NCI-H510A (cell line): Measurements from ENCODE around the gene RPS6KA4.

Experiments used
- DNase-seq: peaks from one replicate; lab custom pipeline; 2025; lab: John Stamatoyannopoulos, UW

RPS6KA4 gene

GRCh38 chr11:64348383-64349024 lies 10.5 kb upstream of the RPS6KA4 start:
- no peak for DNase-seq

GRCh38 chr11:64349025-64349387 lies 10.0 kb upstream of the RPS6KA4 start:
- DNase-seq = no peak

DNA sequence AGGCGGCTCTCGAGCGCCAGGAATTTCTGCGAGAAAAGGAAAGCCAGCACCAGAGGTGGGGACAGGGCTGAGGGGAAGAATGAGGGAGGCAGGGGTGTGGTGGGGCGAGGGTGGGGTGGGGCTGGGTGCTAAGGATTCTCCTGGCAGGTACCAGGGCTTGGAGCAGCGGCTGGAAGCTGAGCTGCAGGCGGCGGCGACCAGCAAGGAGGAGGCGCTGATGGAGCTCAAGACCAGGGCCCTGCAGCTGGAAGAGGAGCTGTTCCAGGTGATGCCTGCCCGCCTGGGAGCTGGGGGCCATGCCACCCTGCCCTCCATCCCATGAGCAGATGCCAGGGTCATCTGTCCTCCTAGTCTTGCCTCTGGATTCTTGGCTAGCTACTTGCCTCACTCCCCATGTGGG lies 9.6 kb upstream of the RPS6KA4 start:
- DNase-seq = no peak

DNA sequence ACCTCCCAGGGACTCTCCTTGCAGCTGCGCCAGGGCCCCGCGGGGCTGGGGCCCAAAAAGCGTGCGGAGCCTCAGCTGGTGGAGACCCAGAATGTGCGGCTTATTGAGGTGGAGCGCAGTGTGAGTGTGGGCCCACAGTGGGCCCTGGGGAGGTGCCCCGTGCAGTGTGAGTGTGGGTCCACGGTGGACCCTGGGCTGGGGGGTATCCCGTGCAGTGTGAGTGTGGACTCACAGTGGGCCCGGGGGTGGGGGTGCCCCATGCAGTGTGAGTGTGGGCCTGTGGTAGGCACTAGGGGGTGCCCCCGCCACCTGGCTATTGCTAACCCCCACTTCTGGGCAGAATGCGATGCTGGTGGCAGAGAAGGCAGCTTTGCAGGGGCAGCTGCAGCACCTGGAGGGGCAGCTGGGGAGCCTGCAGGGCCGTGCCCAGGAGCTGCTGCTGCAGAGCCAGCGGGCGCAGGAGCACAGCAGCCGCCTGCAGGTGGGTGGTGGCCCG lies 7.8 kb upstream of the RPS6KA4 start:
- no peak for DNase-seq

- peak; percentile 69 for DNase-seq
These were observed 6.6 kb upstream of the RPS6KA4 start for GRCh38 chr11:64352099-64352994.

- DNase-seq = peak; percentile 72
These were observed 5.8 kb upstream of the RPS6KA4 start for GRCh38 chr11:64352995-64353714.

DNA sequence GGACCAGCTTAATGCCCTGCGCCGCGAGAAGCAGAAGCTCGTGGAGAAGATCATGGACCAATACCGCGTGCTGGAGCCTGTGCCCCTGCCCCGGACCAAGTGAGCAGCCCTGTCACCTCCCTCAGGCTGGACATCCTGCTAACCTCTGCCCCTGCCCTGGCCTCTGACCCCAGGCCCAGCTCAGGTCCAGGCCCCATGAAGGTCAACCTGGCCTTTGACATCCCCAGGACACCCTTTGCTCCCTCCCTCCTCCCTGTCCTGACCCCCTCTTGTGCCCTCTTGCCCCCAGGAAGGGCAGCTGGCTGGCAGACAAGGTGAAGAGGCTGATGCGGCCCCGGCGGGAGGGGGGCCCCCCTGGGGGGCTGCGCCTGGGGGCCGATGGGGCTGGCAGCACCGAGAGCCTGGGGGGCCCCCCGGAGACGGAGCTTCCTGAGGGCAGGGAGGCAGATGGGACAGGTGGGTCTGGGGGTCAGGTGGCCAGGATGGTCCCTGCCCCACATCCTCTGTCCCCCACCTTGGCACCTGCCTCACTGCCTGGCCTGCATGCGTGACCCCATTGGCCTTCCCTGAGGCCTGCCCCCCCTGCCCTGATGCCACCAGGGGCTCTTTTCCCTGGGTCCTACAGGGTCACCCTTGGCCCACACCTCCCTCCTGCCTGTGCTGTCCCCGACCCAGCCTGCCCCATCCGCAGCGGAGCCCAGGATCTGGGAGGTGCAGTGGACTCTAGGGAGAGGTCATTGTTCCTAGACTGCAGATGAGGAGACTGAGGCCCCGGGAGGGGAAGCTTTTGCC lies 5.1 kb upstream of the RPS6KA4 start:
- no peak for DNase-seq

DNA sequence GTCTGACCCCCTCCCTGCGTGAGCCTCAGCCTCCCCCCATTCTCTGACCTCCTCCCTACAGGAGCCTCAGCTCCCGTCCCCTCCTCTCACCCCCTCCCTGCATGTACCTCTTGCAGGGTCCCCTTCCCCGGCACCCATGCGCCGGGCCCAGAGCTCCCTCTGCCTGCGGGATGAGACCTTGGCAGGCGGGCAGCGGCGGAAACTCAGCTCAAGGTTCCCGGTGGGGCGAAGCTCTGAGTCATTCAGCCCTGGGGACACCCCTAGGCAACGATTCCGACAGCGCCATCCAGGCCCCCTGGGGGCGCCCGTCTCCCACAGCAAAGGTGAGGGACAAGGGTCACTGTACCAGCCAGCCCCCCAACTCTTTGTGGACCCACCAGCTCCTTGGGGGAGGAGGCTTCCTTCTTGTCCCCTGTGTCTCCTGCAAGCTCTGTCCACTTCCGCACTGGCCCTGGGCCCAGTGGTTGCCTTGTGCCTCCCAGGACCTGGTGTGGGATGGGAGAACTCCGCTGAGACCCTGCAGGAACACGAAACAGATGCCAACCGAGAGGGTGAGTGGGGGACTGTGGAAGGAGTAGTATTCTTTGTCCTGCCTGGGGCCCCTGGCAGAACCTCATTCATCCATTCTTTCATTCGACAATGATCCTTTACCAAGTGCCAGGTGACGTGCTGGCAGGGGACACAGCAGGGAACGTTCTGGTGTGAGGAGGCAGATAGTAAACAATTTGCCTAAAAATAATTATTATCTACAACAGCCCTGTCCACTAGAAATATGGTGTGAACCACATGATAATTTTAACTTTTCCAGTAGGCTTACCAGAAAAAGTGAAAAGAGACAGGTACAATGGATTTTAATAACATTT lies 3.7 kb upstream of the RPS6KA4 start:
- peak; percentile 63 for DNase-seq

DNA sequence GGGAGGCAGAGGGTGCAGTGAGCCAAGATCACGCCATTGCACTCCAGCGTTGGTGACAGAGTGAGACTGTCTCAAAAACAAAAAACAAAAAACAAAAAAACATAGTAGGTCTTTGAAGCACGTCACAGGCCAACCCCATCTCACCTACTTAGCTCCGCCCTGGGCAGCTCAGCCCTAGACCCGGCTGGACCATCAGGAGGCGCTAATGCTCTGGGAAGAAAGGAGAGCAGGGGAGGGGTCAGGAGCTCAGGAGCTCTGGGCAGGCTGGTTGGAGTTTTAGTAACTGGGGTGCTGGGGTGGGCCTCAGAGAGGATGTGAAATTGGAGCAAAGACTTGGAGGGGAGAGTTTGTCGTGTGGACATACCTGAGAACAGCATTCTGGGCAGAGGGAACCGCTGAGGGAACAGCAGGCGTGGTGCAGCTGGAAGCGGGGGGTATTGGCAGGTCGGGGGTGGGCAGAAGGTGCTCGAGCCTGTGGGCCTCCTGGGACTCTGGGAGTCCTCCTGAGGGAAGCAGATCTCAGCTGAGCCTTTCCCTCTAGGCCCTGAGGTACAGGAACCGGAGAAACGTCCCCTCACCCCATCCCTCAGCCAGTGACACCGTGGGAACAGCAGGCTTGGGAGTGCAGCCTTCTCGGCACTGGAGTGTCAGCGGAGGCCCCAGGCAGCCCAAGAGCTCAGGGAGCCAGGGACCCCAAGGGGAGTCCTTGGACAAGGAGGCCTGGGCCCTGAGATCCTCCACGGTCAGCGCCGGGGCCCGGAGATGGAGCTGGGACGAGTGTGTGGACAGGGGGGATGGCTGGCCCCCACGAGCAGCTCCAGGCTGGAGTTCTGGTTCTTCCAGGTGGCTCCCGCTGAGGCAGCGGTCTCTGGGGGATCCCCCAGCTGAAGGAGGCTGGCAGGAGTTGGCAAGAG lies 2.2 kb upstream of the RPS6KA4 start:
- no peak for DNase-seq

- no peak for DNase-seq
These were observed 1.5 kb upstream of the RPS6KA4 start for GRCh38 chr11:64357446-64357845.

DNA sequence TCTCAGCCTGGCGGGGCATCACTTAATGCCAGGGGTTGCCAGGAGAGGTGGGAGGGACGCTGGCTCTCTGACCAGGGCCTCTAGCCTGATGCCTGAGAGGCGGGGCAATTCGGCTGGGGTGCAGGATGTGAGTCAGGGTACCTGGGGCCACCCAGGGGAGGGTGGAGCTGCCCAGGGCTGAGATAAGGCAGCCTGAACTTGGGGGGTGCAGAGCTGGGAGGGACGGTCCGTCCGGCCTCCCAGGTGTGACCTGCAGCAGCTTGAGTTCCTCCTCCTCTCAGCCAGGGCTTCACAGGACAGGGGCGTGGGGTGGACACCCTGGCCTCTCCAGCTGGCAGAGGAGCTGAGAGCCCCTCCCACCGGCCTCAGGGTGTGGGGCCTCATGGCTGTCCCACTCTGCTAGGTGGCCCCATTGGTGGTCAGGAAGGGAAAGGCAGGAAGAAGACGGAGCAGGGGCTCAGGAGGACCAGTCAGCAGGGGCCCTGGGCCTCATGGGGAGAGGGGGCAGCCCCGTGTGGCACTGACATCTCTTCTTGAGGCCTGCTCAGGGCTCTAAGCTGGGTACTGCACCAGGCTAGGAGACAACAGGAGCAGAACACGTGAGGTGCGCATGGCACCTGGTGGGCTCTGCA lies 942 bp upstream of the RPS6KA4 start:
- DNase-seq = no peak

DNA sequence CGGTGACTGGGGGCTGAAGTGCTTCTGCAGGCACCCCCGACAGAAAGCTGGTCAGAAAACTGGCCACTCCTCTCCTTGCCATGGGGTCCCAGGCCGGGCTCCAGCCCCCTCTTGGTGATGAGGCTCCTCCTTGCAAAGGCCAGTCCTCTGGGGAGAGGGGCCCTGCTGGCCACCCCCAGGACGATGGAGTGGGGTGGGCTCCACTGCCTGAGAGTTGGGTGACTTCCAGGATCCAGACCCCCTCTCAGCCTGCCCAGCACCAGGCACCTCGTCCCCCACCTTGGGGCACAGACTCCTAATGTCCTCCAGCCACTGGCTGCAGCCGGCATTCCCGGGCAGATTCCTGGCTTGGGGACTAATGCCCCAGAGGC lies 441 bp upstream of the RPS6KA4 start:
- no peak for DNase-seq

DNA sequence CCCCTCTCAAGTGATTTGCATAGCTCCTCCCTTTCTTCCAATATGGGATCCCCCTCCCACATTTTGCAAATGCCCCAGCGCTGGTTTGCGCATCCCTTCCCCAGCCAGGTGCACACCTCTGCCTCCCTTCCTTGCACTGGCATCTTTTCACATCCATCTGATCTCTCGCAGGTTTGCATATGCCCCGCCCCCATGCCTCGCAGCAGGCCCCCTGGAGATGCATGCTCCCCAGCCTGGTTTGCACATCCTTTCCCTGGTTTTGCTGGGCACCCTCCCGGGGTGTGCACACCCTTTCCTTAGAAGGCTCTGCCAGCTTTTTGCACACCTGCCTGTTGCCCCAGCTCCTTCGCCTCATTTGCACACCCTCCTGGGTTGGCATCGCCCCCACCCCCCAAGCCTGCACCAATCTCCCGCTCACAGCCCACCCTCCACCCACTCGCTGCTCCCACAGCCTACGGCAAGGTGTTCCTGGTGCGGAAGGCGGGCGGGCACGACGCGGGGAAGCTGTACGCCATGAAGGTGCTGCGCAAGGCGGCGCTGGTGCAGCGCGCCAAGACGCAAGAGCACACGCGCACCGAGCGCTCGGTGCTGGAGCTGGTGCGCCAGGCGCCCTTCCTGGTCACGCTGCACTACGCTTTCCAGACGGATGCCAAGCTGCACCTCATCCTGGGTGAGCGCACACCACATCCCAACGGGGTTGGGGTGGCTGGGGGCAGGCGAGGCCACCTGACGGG lies 917 bp downstream of the RPS6KA4 start:
- no peak for DNase-seq

GRCh38 chr11:64360448-64360921 lies 1.5 kb downstream of the RPS6KA4 start:
- DNase-seq = no peak

- DNase-seq = no peak
These were observed 2.7 kb downstream of the RPS6KA4 start for GRCh38 chr11:64361659-64362058.

DNA sequence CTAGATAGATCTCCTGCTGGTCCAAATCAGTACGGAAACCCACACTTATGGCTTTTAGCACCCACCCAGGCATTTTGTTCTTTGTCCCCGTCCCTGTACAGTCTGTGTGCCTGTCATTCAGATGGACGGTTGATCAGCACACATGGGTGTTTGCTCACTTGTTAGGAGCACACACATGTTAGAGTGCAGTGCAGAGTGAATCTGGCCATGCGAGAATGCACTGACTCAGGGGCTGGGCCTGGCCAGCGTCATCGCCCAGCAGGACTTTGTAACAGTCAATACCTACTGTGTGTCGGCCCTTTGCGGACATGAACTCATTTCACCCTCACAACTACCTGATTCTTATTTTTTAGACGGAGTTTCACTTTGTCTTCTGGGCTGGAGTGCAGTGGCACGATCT lies 3.4 kb downstream of the RPS6KA4 start:
- no peak for DNase-seq

DNA sequence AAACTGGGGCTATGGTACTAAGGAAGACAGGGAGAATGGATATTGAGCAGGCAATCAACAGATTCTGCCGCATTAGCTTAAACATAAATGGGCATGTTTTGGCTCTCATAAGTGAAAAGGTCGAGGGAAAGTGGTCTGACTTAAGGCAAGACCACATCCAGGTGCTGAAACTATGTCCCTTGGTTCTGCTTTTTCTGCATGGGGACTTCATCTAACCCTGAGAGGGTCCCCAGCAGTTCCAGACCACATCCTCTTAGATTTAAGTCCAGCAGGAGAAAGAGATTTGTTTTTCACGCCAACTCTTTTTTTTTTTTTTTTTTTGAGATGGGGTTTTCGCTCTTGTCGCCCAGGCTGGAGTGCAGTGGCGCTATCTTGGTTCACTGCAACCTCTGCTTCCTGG lies 5.5 kb downstream of the RPS6KA4 start:
- no peak for DNase-seq

GRCh38 chr11:64364911-64365310 lies 5.9 kb downstream of the RPS6KA4 start:
- no peak for DNase-seq

- no peak for DNase-seq
These were observed 7.8 kb downstream of the RPS6KA4 start for GRCh38 chr11:64366751-64367150.
